Activated CD4-positive, alpha-beta memory T cell treated with anti-CD3 and anti-CD28 coated beads for 36 hours (primary cell): ENCODE results near the gene MRPS18B. TPM values are rescaled to one million over a fixed set of nuclear protein-coding genes. Genes with fewer than 3 reads are reported as not detected.
A peak's percentile ranks its signal among the peaks of the same experiment; 100 is the strongest.

ENCODE experiments used
- CTCF ChIA-PET: fragments of 350-600 bp; sonication (Branson Sonifier 250); formaldehyde crosslinking; loops from one replicate; lab custom pipeline; 2021; ENCODE audit warnings: antibody characterized with exemption, inconsistent platforms; lab: Charles Lee
- POLR2A ChIA-PET: fragments of 350-600 bp; sonication (Branson Sonifier 250); formaldehyde crosslinking; loops from one replicate; lab custom pipeline; 2021; ENCODE audit warnings: antibody characterized with exemption; lab: Charles Lee
- DNase-seq: peaks from one replicate; pipeline ENCODE4 v3.0.0-alpha.2; 2020
- H3K27ac Mint-ChIP-seq: one replicate; pipeline ENCODE4 v1.8.0; 2021; ENCODE audit warnings: mixed read lengths
- H3K27me3 Mint-ChIP-seq: one replicate; pipeline ENCODE4 v1.8.0; 2021; ENCODE audit warnings: mixed read lengths
- H3K36me3 Mint-ChIP-seq: one replicate; pipeline ENCODE4 v1.8.0; 2021; ENCODE audit warnings: mixed read lengths
- H3K4me1 Mint-ChIP-seq: one replicate; pipeline ENCODE4 v1.8.0; 2021; ENCODE audit warnings: low read depth, mixed read lengths
- H3K4me3 Mint-ChIP-seq: one replicate; pipeline ENCODE4 v1.8.0; 2021; ENCODE audit warnings: mild to moderate bottlenecking, mixed read lengths
- H3K9me3 Mint-ChIP-seq: one replicate; pipeline ENCODE4 v1.8.0; 2021; ENCODE audit warnings: mixed read lengths
- intact Hi-C: fragments of 100-400 bp; cut with micrococcal nuclease; formaldehyde crosslinking; loops from one replicate; pipeline ENCODE4 v1.15.1; 2023
- total RNA-seq, 2 experiments: library from RNA; stranded (reverse); gene quantifications; one replicate each; pipeline ENCODE4 v1.2.3, GENCODE V29; 2021

The MRPS18B gene
- total RNA-seq, 2 experiments from 2014 or later: 90.9 to 95.3 TPM

DNA sequence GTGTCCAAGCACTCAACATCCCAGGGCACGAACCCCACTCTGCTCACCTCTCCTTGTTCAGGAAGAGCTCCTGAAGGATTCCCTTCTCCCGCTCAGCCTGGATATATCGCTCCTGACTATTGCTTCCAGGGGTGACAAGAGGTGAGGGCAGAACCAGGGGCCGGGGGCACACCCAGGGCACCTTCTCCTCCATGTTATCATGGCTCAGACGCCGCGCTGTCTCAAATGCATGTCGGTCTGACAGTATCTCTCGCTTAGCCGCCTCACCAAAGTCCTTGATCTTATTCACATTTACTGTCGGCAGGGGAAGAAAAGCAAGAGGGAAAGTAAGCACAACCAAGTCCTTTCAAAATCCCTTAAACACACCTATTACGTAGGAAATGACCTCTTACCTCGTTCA is 13.7 kb upstream of the MRPS18B start:
- no peak overlapping the region for H3K27ac Mint-ChIP-seq
- H3K4me1 Mint-ChIP-seq: peaks cover 25% of the 10 kb centered on the region
- intact Hi-C loops: no loop called here
- DNase-seq: no peak
- no peak overlapping the region for H3K4me3 Mint-ChIP-seq
- H3K36me3 Mint-ChIP-seq: peaks cover 63% of the 10 kb centered on the region
- CTCF ChIA-PET: interaction anchor here (1.2 kb wide), 1 partner anchor 310 kb away, joined by 3 read pairs; the partner anchor contains the start of gene VARS2
- no peaks in the 10 kb centered on the region for H3K9me3 Mint-ChIP-seq
- no peaks in the 10 kb centered on the region for H3K27me3 Mint-ChIP-seq
- POLR2A ChIA-PET: no interaction called here

- DNase-seq: no peak
- CTCF ChIA-PET: interaction anchor here (0.9 to 1.6 kb wide), 7 partner anchors 12 to 477 kb away, joined by 3 to 9 read pairs (median 5); no protein-coding TSS in a partner anchor
- H3K4me3 Mint-ChIP-seq: no peak overlapping the region
- POLR2A ChIA-PET: interaction anchor here (0.7 to 1.3 kb wide), 4 partner anchors 12 to 39 kb away, joined by 3 to 4 read pairs (median 3); partner anchors contain the start of gene ABCF1
- intact Hi-C loops: no loop called here
- H3K27me3 Mint-ChIP-seq: no peaks in the 10 kb centered on the region
- peaks cover 68% of the 10 kb centered on the region for H3K36me3 Mint-ChIP-seq
- peak overlapping the region; percentile 62 for H3K27ac Mint-ChIP-seq
- H3K9me3 Mint-ChIP-seq: no peaks in the 10 kb centered on the region
- H3K4me1 Mint-ChIP-seq: peaks cover 70% of the 10 kb centered on the region
Observed at GRCh38 chr6:30610065-30610464, 7.6 kb upstream of the MRPS18B start.

- POLR2A ChIA-PET: interaction anchor here (0.6 to 3.7 kb wide), 6 partner anchors 12 to 132 kb away, joined by 3 to 35 read pairs (median 4); partner anchors contain the start of genes ABCF1 and IER3
- Mint-ChIP-seq H3K36me3 (peaks cover 71% of the 10 kb centered on the region), H3K27me3 (no peaks in the 10 kb centered on the region), H3K27ac (peak overlapping the region; percentile 62), H3K4me3 (no peak overlapping the region), H3K4me1 (peaks cover 71% of the 10 kb centered on the region), H3K9me3 (no peaks in the 10 kb centered on the region)
- CTCF ChIA-PET: interaction anchor here (0.6 to 4.2 kb wide), 11 partner anchors 13 to 476 kb away, joined by 3 to 22 read pairs (median 4); no protein-coding TSS in a partner anchor
- DNase-seq: no peak
- intact Hi-C loops: no loop called here
Observed at GRCh38 chr6:30611150-30611855, 6.3 kb upstream of the MRPS18B start.

- CTCF ChIA-PET: interaction anchor here (0.8 to 4.2 kb wide), 8 partner anchors 12 to 130 kb away, joined by 3 to 42 read pairs (median 8); no protein-coding TSS in a partner anchor
- H3K36me3 Mint-ChIP-seq: peaks cover 71% of the 10 kb centered on the region
- intact Hi-C loops: no loop called here
- H3K9me3 Mint-ChIP-seq: no peaks in the 10 kb centered on the region
- H3K27ac Mint-ChIP-seq: peak overlapping the region; percentile 62
- peaks cover under 1% of the 10 kb centered on the region for H3K27me3 Mint-ChIP-seq
- DNase-seq: no peak
- H3K4me3 Mint-ChIP-seq: no peak overlapping the region
- POLR2A ChIA-PET: interaction anchor here (0.6 to 3.7 kb wide), 3 partner anchors 13 to 124 kb away, joined by 3 to 35 read pairs (median 8); partner anchors contain the start of gene ABCF1
- peaks cover 67% of the 10 kb centered on the region for H3K4me1 Mint-ChIP-seq
Observed at GRCh38 chr6:30611856-30612194, 5.8 kb upstream of the MRPS18B start.

DNA sequence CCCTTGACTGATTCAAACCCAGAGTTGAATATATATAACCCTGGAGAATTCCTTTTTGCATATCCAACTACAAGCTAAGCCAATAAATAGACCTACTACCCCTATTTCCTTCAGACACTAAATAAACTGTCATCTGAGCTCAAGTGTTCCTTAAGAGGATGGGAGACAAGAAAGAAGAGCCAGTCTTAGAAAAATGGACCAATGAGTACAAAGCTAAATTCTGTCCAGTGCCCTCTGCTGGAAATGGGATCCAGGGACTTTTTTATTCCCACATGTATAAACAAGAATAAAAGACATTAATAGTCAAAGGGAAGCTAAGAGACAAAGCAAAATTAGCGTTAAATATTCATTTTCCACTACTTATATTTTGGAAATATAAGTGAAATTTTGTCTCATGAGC is 5.4 kb upstream of the MRPS18B start:
- peaks cover 67% of the 10 kb centered on the region for H3K4me1 Mint-ChIP-seq
- H3K36me3 Mint-ChIP-seq: peaks cover 75% of the 10 kb centered on the region
- no peak for DNase-seq
- no peaks in the 10 kb centered on the region for H3K9me3 Mint-ChIP-seq
- peak overlapping the region; percentile 62 for H3K27ac Mint-ChIP-seq
- POLR2A ChIA-PET: interaction anchor here (0.6 to 3.7 kb wide), 7 partner anchors 13 to 123 kb away, joined by 3 to 35 read pairs (median 7); partner anchors contain the start of genes ABCF1, GNL1, MDC1 and PRR3
- intact Hi-C loops: no loop called here
- CTCF ChIA-PET: interaction anchor here (0.8 to 4.2 kb wide), 10 partner anchors 12 to 130 kb away, joined by 3 to 42 read pairs (median 8); partner anchors contain the start of gene PRR3
- H3K27me3 Mint-ChIP-seq: peaks cover 4% of the 10 kb centered on the region
- H3K4me3 Mint-ChIP-seq: no peak overlapping the region

GRCh38 chr6:30612687-30613248 is 4.9 kb upstream of the MRPS18B start:
- Mint-ChIP-seq H3K36me3 (peaks cover 74% of the 10 kb centered on the region), H3K27ac (peak overlapping the region; percentile 98), H3K4me3 (peak overlapping the region; percentile 97), H3K9me3 (no peaks in the 10 kb centered on the region), H3K4me1 (peaks cover 62% of the 10 kb centered on the region), H3K27me3 (peaks cover 5% of the 10 kb centered on the region)
- CTCF ChIA-PET: interaction anchor here (0.6 to 4.2 kb wide), 16 partner anchors 10 to 159 kb away, joined by 3 to 42 read pairs (median 8); partner anchors contain the start of genes ABCF1 and PRR3
- intact Hi-C loops: loop anchor here (1.0 kb wide), 1 partner anchor 56 kb away; the partner anchor contains the start of gene GNL1
- no peak for DNase-seq
- POLR2A ChIA-PET: interaction anchor here (0.7 to 3.7 kb wide), 13 partner anchors 14 to 287 kb away, joined by 3 to 41 read pairs (median 7); partner anchors contain the start of genes ABCF1, FLOT1, GNL1 and MDC1

- no peak for DNase-seq
- POLR2A ChIA-PET: interaction anchor here (0.7 to 3.7 kb wide), 15 partner anchors 15 to 287 kb away, joined by 3 to 41 read pairs (median 6); partner anchors contain the start of genes ABCF1, FLOT1, GNL1 and MDC1
- Mint-ChIP-seq H3K4me1 (peaks cover 62% of the 10 kb centered on the region), H3K4me3 (peak overlapping the region; percentile 97), H3K27ac (peak overlapping the region; percentile 98), H3K9me3 (no peaks in the 10 kb centered on the region), H3K36me3 (peaks cover 74% of the 10 kb centered on the region), H3K27me3 (peaks cover 5% of the 10 kb centered on the region)
- CTCF ChIA-PET: interaction anchor here (0.6 to 4.2 kb wide), 15 partner anchors 10 to 209 kb away, joined by 3 to 42 read pairs (median 8); partner anchors contain the start of genes ABCF1 and PRR3
- intact Hi-C loops: loop anchor here (1.0 kb wide), 1 partner anchor 57 kb away; the partner anchor contains the start of gene GNL1
Observed at GRCh38 chr6:30613251-30614043, 4.2 kb upstream of the MRPS18B start.

DNA sequence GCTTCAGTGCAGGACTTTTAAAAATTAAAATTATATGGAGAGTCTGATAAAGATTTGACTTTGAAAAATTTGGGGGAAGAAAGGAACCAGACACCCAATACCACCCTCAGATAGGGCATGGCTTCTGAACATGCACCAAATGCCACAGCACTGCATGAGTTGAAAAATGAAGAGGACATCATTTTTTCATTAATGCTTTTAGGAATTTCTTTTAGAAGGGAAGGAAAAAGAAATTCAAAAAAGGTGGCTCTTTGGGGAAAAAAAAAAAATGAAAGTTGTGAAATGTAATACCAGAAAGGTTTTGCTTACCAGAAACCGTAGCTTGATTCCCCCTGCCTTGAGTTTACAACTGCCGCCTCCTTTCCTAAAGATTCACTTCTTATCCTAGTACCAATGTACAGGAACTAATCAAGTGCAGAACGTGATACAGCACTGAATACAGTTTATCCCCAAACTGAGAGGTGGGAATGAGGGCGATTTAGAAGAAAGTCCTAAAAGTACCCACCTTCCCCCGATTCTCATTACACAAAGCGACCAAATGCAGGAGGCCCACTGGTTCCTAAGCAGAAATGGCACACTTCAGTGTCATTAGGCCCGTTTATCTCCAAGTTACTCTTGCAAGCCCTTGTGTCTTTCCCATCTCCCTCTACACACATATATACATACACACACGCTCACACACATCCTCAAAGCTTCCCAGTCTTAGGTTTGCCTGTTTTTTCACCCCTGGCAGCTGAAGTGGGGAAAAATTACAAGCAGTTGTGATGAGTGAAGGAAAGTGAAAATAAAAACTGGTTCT is 3.4 kb upstream of the MRPS18B start:
- peak overlapping the region; percentile 98 for H3K27ac Mint-ChIP-seq
- CTCF ChIA-PET: interaction anchor here (0.6 to 4.2 kb wide), 19 partner anchors 12 to 261 kb away, joined by 3 to 42 read pairs (median 5); partner anchors contain the start of genes ABCF1 and TUBB
- POLR2A ChIA-PET: interaction anchor here (0.7 to 3.7 kb wide), 24 partner anchors 10 to 289 kb away, joined by 3 to 41 read pairs (median 6); partner anchors contain the start of genes ABCF1, C6orf136, FLOT1 and GNL1
- H3K9me3 Mint-ChIP-seq: no peaks in the 10 kb centered on the region
- H3K4me1 Mint-ChIP-seq: peaks cover 61% of the 10 kb centered on the region
- DNase-seq: no peak
- intact Hi-C loops: no loop called here
- peaks cover 5% of the 10 kb centered on the region for H3K27me3 Mint-ChIP-seq
- peak overlapping the region; percentile 97 for H3K4me3 Mint-ChIP-seq
- H3K36me3 Mint-ChIP-seq: peaks cover 70% of the 10 kb centered on the region

- DNase-seq: peak; percentile 90
- intact Hi-C loops: loop anchor here (5.0 kb wide), 5 partner anchors 73 to 882 kb away; partner anchors contain the start of genes HLA-C and MICB
- peaks cover 70% of the 10 kb centered on the region for H3K36me3 Mint-ChIP-seq
- POLR2A ChIA-PET: interaction anchor here (0.7 to 3.7 kb wide), 26 partner anchors 10 to 289 kb away, joined by 3 to 41 read pairs (median 6); partner anchors contain the start of genes ABCF1, C6orf136, GNL1 and IER3
- CTCF ChIA-PET: interaction anchor here (0.7 to 4.2 kb wide), 14 partner anchors 11 to 261 kb away, joined by 3 to 42 read pairs (median 6); partner anchors contain the start of genes ABCF1 and TUBB
- peak overlapping the region; percentile 97 for H3K4me3 Mint-ChIP-seq
- H3K27me3 Mint-ChIP-seq: peaks cover 5% of the 10 kb centered on the region
- peak overlapping the region; percentile 98 for H3K27ac Mint-ChIP-seq
- peaks cover 60% of the 10 kb centered on the region for H3K4me1 Mint-ChIP-seq
- H3K9me3 Mint-ChIP-seq: no peaks in the 10 kb centered on the region
Observed at GRCh38 chr6:30614843-30615218, 2.8 kb upstream of the MRPS18B start.
